ENCODE data around the gene TECTA.
"Not testable (repeated sequence)": the region's sequence is repeated elsewhere in the genome, so short reads cannot be mapped to it uniquely, and the experiment has no call there.

The TECTA gene

DNA sequence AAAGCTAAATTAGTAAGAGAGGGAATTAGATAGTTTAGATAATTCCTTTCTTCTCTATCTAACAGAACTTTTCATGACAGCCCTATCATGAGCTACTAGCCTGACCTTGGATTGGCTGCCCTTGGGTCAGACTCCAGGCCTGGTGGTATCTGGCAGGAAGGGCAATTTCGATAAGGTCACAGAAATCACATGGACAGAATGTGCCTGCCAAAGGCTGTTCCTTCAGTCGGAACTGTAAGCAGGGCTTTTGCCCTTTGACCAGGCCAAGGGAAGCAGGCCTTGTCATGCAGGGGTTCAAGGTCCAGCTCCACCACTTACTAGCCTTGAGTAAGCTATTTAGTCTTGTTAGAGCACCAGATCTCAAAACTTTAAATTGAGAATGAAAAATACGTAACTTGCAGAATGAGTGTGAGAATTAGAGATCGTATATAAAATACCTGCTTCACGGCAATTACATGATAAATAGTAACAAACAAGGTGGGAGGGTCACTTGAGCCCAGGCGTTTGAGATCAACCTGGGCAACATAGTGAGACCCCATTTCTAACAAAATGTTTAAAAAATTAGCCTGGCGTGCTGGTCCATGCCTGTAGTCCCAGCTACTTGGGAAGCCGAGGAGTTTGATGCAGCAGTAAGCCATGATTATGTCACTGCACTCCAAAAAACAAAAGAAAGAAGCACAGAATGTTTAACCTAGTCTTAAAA, 130.7 kb downstream of the TECTA start:
- no peak for DNase-seq

DNA sequence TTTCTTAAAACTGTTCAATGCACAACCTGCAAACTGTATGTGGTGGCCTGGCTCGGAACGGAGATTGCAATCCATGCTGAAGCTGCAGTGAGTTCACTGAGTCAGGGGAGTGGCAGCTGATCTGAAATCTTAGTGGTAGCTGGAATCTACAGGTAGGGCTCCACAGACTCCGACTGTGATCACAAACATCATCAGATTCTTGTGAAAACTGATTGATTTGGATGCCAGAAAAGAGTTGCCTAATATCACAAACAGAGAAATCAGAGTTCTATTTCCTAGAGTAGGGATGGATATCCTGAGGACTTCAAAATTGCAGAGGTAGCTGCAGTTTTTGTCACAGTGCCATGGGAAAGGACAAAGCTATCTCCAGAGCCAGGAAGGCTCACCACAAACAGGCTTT, 134.0 kb downstream of the TECTA start:
- DNase-seq, result no peak

- no peak for DNase-seq
Observed at GRCh38 chr11:121236115-121237001, 135.3 kb downstream of the TECTA start.

DNA sequence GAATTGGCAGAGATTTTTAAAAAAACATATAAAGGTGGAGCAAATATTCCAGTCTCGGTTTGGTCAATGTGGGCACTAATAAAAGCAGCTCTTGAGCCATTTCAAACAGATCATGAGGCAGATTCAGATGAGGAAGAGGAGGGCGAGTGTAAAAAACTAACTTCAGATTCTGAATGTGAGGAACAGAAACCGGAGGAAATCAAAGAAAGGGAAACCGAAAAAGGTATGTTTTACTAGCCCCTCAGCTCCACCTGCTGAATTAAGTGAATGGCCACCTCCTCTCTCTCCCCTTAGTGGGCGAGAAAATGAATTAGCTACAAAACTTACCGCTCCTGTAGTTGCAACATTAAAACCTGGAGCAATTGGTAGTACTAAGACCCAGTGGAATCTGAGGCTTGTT, 136.2 kb downstream of the TECTA start:
- DNase-seq, result not testable (repeated sequence)

- DNase-seq, result no peak
Observed at GRCh38 chr11:121237686-121238658, 136.9 kb downstream of the TECTA start.

- no peak for DNase-seq
Observed at GRCh38 chr11:121238956-121239355, 137.9 kb downstream of the TECTA start.

DNA sequence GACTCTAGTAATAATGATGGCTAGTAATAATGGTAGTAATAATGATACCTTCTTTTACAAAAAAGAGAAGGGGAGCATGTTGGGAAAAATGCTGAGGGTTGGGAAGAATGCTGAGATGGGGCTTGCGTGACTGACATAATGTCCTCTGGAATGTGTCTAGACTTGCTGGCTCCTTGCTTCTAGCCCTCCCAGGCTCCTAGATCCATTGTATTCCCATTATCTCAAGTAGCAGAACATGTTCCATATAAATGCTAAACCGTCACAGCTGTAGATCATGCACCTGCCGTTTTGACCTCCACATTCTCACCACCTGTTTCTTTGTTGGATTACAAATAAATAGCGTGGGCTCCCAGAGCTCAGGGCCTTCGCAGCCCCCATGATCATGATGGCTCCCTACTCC, 139.0 kb downstream of the TECTA start:
- DNase-seq, result not testable (repeated sequence)

DNA sequence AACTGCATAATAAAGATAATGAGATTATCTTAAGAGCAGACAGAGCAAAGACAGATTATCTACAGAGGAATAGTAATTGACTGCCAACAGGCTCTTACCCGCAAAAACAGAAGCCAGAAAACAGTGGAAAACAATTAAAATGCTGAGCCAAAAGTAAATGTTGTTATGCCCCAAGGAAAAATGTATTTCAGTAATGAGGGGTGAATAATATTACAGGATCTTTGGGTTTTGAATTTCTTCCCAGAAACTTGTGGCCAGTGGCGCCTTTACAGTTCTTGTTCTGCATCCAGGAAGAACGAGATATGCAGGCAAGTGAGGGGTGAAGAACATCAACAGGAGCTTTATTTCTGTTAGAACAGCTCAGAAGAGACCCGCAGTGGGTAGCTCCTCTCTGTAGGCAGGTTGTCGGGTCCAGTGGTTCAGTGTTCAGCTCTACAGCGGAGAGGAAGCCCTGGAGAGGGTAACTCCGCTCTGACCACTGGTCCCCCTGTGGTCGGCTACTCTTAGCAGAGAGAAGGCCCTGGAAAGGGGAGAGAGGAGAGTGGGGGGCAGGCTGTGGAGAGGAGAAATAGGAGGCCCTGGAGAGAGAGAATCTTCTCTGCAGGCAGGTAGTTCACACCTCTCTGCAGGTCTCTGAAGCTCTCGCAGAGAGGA, 139.7 kb downstream of the TECTA start:
- no peak for DNase-seq
